K562 (cell line): ENCODE results near the gene COL23A1. TPM values are rescaled to one million over a fixed set of nuclear protein-coding genes. Genes with fewer than 3 reads are reported as not detected.
A peak's percentile ranks its signal among the peaks of the same experiment; 100 is the strongest.

Source experiments
- TEAD1 ChIP-seq, 2 experiments: fragments of 450-650 bp in 1 of 2; sonication (generic) in 1 of 2; formaldehyde crosslinking; IDR thresholded peaks; 2 replicates each; pipeline versions ENCODE4 v1.4.0 to v1.8.0; 2020 to 2022; ENCODE audit warnings: mild to moderate bottlenecking in 2 of 2, missing genetic modification reagents in 1 of 2
- polyA plus RNA-seq, 8 experiments: library from polyadenylated mRNA; depleted of rRNA in 4 of 8; stranded (reverse) in 5 of 8; unstranded in 3 of 8; fragments of >200 nt; fragmentation: Nextera tagmentation in 2 of 8; fragmentation: Illumina TruSeq in 1 of 8; extraction: Ambion mirVana in 2 of 8; extraction: Trizol in 1 of 8; gene quantifications; 2 replicates each; pipeline versions ENCODE4 v1.2.1 to v1.2.3, GENCODE V29; 2011 to 2014; ENCODE audit warnings: inconsistent platforms in 1 of 8, missing spikeins in 1 of 8
- total RNA-seq, 7 experiments: library from RNA; depleted of rRNA in 6 of 7; stranded (reverse); fragments of >200 nt in 6 of 7; fragmentation: Illumina TruSeq in 2 of 7; extraction: Trizol in 2 of 7; gene quantifications; 2 replicates each; pipeline versions ENCODE4 v1.2.1 to v1.2.3, GENCODE V29; 2011 to 2021; ENCODE audit warnings: low replicate concordance in 1 of 7
- TF ChIP-seq, protein P1 (sequence below): sonication (generic); formaldehyde crosslinking; IDR thresholded peaks from 2 replicates; pipeline ENCODE4 v1.8.0; 2022; ENCODE audit warnings: mild to moderate bottlenecking, missing genetic modification reagents
- TF ChIP-seq, protein P2 (sequence below): sonication (generic); formaldehyde crosslinking; IDR thresholded peaks from 2 replicates; pipeline ENCODE4 v1.8.0; 2022; ENCODE audit warnings: missing genetic modification reagents, mild to moderate bottlenecking, borderline replicate concordance
- TF ChIP-seq, protein P3 (sequence below): fragments of 450-650 bp; formaldehyde crosslinking; IDR thresholded peaks from 2 replicates; pipeline ENCODE4 v1.4.0; 2020; ENCODE audit warnings: mild to moderate bottlenecking, moderate library complexity
- TF ChIP-seq, protein P4 (sequence below): fragments of 250-450 bp; sonication (Bioruptor Pico); IDR thresholded peaks from 2 replicates; pipeline ENCODE4 v1.8.0; 2021; ENCODE audit warnings: moderate library complexity, mild to moderate bottlenecking, inconsistent platforms

The COL23A1 gene
- total and polyA plus RNA-seq, 9 of the 15 experiments (the other 6 are each of a cell fraction or from before 2014, with no cell fraction given), result 0.09 TPM; not detected in 8

GRCh38 chr5:178450121-178451028 lies 139.8 kb downstream of the COL23A1 start (continued):
- TF ChIP-seq, protein P1, sequence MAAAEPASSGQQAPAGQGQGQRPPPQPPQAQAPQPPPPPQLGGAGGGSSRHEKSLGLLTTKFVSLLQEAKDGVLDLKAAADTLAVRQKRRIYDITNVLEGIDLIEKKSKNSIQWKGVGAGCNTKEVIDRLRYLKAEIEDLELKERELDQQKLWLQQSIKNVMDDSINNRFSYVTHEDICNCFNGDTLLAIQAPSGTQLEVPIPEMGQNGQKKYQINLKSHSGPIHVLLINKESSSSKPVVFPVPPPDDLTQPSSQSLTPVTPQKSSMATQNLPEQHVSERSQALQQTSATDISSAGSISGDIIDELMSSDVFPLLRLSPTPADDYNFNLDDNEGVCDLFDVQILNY (CRISPR knock-in tag), result no peak
- TF ChIP-seq TEAD1 (CRISPR knock-in tag; IDR thresholded peaks at IDR 0.05), result 0 out of 4 replicates have a peak, but pooled peaks of 1 of the 2 experiments have one; percentile 40
- TF ChIP-seq, protein P2, sequence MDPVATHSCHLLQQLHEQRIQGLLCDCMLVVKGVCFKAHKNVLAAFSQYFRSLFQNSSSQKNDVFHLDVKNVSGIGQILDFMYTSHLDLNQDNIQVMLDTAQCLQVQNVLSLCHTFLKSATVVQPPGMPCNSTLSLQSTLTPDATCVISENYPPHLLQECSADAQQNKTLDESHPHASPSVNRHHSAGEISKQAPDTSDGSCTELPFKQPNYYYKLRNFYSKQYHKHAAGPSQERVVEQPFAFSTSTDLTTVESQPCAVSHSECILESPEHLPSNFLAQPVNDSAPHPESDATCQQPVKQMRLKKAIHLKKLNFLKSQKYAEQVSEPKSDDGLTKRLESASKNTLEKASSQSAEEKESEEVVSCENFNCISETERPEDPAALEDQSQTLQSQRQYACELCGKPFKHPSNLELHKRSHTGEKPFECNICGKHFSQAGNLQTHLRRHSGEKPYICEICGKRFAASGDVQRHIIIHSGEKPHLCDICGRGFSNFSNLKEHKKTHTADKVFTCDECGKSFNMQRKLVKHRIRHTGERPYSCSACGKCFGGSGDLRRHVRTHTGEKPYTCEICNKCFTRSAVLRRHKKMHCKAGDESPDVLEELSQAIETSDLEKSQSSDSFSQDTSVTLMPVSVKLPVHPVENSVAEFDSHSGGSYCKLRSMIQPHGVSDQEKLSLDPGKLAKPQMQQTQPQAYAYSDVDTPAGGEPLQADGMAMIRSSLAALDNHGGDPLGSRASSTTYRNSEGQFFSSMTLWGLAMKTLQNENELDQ, result no peak
- TF ChIP-seq, protein P3, sequence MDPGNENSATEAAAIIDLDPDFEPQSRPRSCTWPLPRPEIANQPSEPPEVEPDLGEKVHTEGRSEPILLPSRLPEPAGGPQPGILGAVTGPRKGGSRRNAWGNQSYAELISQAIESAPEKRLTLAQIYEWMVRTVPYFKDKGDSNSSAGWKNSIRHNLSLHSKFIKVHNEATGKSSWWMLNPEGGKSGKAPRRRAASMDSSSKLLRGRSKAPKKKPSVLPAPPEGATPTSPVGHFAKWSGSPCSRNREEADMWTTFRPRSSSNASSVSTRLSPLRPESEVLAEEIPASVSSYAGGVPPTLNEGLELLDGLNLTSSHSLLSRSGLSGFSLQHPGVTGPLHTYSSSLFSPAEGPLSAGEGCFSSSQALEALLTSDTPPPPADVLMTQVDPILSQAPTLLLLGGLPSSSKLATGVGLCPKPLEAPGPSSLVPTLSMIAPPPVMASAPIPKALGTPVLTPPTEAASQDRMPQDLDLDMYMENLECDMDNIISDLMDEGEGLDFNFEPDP (CRISPR knock-in tag), result no peak
- TF ChIP-seq, protein P4, sequence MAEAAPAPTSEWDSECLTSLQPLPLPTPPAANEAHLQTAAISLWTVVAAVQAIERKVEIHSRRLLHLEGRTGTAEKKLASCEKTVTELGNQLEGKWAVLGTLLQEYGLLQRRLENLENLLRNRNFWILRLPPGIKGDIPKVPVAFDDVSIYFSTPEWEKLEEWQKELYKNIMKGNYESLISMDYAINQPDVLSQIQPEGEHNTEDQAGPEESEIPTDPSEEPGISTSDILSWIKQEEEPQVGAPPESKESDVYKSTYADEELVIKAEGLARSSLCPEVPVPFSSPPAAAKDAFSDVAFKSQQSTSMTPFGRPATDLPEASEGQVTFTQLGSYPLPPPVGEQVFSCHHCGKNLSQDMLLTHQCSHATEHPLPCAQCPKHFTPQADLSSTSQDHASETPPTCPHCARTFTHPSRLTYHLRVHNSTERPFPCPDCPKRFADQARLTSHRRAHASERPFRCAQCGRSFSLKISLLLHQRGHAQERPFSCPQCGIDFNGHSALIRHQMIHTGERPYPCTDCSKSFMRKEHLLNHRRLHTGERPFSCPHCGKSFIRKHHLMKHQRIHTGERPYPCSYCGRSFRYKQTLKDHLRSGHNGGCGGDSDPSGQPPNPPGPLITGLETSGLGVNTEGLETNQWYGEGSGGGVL (CRISPR knock-in tag), result no peak
